Astrocyte (in vitro differentiated cells and primary cell): ENCODE measurements around the gene CLN5.

Experiments
- EZH2 ChIP-seq: IDR thresholded peaks from 2 replicates; pipeline ENCODE4 v1.6.1; 2012; ENCODE audit warnings: mild to moderate bottlenecking, low read length, inconsistent platforms; ENCODE audit not compliant: insufficient read depth
- TF ChIP-seq, protein P1 (sequence below): IDR thresholded peaks from 2 replicates; pipeline ENCODE4 v1.5.1; 2011; ENCODE audit warnings: low read depth, mild to moderate bottlenecking, inconsistent platforms, low read length, moderate library complexity; ENCODE audit not compliant: insufficient read depth

DNA sequence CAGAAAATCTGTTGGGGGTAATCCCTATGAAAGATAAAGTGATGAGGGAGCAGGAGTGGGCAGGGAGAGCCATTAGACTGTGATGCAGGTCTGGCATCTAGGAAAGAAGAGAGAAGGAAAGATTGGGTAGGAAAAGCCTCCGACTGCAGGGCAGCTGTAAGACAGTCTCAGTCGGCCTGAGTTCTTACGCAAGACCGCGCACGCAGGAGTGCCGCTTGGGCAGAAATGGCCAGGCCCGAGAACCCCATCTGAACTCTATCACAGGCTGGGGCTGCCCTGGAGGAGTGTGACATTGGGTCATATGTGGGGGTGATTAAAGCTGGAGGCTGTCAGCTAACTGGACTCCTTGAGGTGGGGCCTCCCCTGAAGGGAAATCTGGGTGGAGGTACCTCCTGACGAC is 49.0 kb downstream of the CLN5 start:
- TF ChIP-seq, protein P1, sequence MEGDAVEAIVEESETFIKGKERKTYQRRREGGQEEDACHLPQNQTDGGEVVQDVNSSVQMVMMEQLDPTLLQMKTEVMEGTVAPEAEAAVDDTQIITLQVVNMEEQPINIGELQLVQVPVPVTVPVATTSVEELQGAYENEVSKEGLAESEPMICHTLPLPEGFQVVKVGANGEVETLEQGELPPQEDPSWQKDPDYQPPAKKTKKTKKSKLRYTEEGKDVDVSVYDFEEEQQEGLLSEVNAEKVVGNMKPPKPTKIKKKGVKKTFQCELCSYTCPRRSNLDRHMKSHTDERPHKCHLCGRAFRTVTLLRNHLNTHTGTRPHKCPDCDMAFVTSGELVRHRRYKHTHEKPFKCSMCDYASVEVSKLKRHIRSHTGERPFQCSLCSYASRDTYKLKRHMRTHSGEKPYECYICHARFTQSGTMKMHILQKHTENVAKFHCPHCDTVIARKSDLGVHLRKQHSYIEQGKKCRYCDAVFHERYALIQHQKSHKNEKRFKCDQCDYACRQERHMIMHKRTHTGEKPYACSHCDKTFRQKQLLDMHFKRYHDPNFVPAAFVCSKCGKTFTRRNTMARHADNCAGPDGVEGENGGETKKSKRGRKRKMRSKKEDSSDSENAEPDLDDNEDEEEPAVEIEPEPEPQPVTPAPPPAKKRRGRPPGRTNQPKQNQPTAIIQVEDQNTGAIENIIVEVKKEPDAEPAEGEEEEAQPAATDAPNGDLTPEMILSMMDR = no peak
- TF ChIP-seq EZH2 = no peak
